ENCODE measurements around the gene SKOR1.

SKOR1 gene

GRCh38 chr15:67838789-67839332, 13.6 kb downstream of the SKOR1 start:
- peak overlapping the region; percentile 84 for H3K4me3 ChIP-seq (ENCODE audit: insufficient read depth, low read depth, low read length, poor library complexity, severe bottlenecking)

GRCh38 chr15:67839499-67839928, 14.2 kb downstream of the SKOR1 start:
- Histone ChIP-seq H3K27ac (ENCODE audit: insufficient read depth, low read length, poor library complexity, severe bottlenecking) (peak overlapping the region; percentile 92), H3K27me3 (replicated peaks; ENCODE audit: control insufficient read depth, insufficient read depth, low read length, poor library complexity, severe bottlenecking) (peaks cover 16% of the 10 kb centered on the region), H3K4me3 (ENCODE audit: insufficient read depth, low read depth, low read length, poor library complexity, severe bottlenecking) (peak overlapping the region; percentile 84), H3K36me3 (ENCODE audit: control insufficient read depth, insufficient read depth, low read length) (no peaks in the 10 kb centered on the region), H3K4me1 (ENCODE audit: control insufficient read depth, insufficient read depth, low read length, poor library complexity, severe bottlenecking) (peaks cover 23% of the 10 kb centered on the region), H3K9me3 (ENCODE audit: control insufficient read depth, low read length) (no peaks in the 10 kb centered on the region)
- DNase-seq: peak in 1 of 3 donors; percentile 29

More at GRCh38 chr15:67838789-67839332, 13.6 kb downstream of the SKOR1 start:
- peaks cover 30% of the 10 kb centered on the region for H3K4me1 ChIP-seq (ENCODE audit: control insufficient read depth, insufficient read depth, low read length, poor library complexity, severe bottlenecking)
- H3K27ac ChIP-seq (ENCODE audit: insufficient read depth, low read length, poor library complexity, severe bottlenecking): peak overlapping the region; percentile 92
- H3K27me3 ChIP-seq (replicated peaks; ENCODE audit: control insufficient read depth, insufficient read depth, low read length, poor library complexity, severe bottlenecking): peaks cover 22% of the 10 kb centered on the region
- no peaks in the 10 kb centered on the region for H3K9me3 ChIP-seq (ENCODE audit: control insufficient read depth, low read length)
- H3K36me3 ChIP-seq (ENCODE audit: control insufficient read depth, insufficient read depth, low read length): no peaks in the 10 kb centered on the region
- no peak for DNase-seq

GRCh38 chr15:67839929-67840748, 14.8 kb downstream of the SKOR1 start, which contains the start of gene RNU6-1:
RNU6-1 (minus strand) TSS chr15:67840045.
- peaks cover 10% of the 10 kb centered on the region for H3K27me3 ChIP-seq (replicated peaks; ENCODE audit: control insufficient read depth, insufficient read depth, low read length, poor library complexity, severe bottlenecking)
- peak within 1 kb of the TSS; percentile 92 for H3K27ac ChIP-seq (ENCODE audit: insufficient read depth, low read length, poor library complexity, severe bottlenecking)
- peaks cover 17% of the 10 kb centered on the region for H3K4me1 ChIP-seq (ENCODE audit: control insufficient read depth, insufficient read depth, low read length, poor library complexity, severe bottlenecking)
- DNase-seq: peak; percentile 91 to 93 (median 92)
- no peaks in the 10 kb centered on the region for H3K9me3 ChIP-seq (ENCODE audit: control insufficient read depth, low read length)
- peak within 1 kb of the TSS; percentile 84 for H3K4me3 ChIP-seq (ENCODE audit: insufficient read depth, low read depth, low read length, poor library complexity, severe bottlenecking)
- H3K36me3 ChIP-seq (ENCODE audit: control insufficient read depth, insufficient read depth, low read length): no peaks in the 10 kb centered on the region

GRCh38 chr15:67840749-67841512, 15.6 kb downstream of the SKOR1 start:
- no peak for DNase-seq
- no peaks in the 10 kb centered on the region for H3K36me3 ChIP-seq (ENCODE audit: control insufficient read depth, insufficient read depth, low read length)
- peak overlapping the region; percentile 92 for H3K27ac ChIP-seq (ENCODE audit: insufficient read depth, low read length, poor library complexity, severe bottlenecking)
- H3K9me3 ChIP-seq (ENCODE audit: control insufficient read depth, low read length): no peaks in the 10 kb centered on the region
- H3K27me3 ChIP-seq (replicated peaks; ENCODE audit: control insufficient read depth, insufficient read depth, low read length, poor library complexity, severe bottlenecking): peaks cover 2% of the 10 kb centered on the region
- peak overlapping the region; percentile 84 for H3K4me3 ChIP-seq (ENCODE audit: insufficient read depth, low read depth, low read length, poor library complexity, severe bottlenecking)
- H3K4me1 ChIP-seq (ENCODE audit: control insufficient read depth, insufficient read depth, low read length, poor library complexity, severe bottlenecking): peaks cover 9% of the 10 kb centered on the region

GRCh38 chr15:67841513-67841762, 16.1 kb downstream of the SKOR1 start:
- H3K36me3 ChIP-seq (ENCODE audit: control insufficient read depth, insufficient read depth, low read length): no peaks in the 10 kb centered on the region
- no peak overlapping the region for H3K27ac ChIP-seq (ENCODE audit: insufficient read depth, low read length, poor library complexity, severe bottlenecking)
- no peak for DNase-seq
- H3K27me3 ChIP-seq (replicated peaks; ENCODE audit: control insufficient read depth, insufficient read depth, low read length, poor library complexity, severe bottlenecking): no peaks in the 10 kb centered on the region
- no peaks in the 10 kb centered on the region for H3K9me3 ChIP-seq (ENCODE audit: control insufficient read depth, low read length)
- no peak overlapping the region for H3K4me3 ChIP-seq (ENCODE audit: insufficient read depth, low read depth, low read length, poor library complexity, severe bottlenecking)
- peaks cover 6% of the 10 kb centered on the region for H3K4me1 ChIP-seq (ENCODE audit: control insufficient read depth, insufficient read depth, low read length, poor library complexity, severe bottlenecking)

GRCh38 chr15:67843092-67843501, 17.8 kb downstream of the SKOR1 start:
- Histone ChIP-seq H3K9me3 (ENCODE audit: control insufficient read depth, low read length) (no peaks in the 10 kb centered on the region), H3K27me3 (replicated peaks; ENCODE audit: control insufficient read depth, insufficient read depth, low read length, poor library complexity, severe bottlenecking) (no peaks in the 10 kb centered on the region), H3K36me3 (ENCODE audit: control insufficient read depth, insufficient read depth, low read length) (no peaks in the 10 kb centered on the region), H3K4me3 (ENCODE audit: insufficient read depth, low read depth, low read length, poor library complexity, severe bottlenecking) (no peak overlapping the region), H3K27ac (ENCODE audit: insufficient read depth, low read length, poor library complexity, severe bottlenecking) (no peak overlapping the region), H3K4me1 (ENCODE audit: control insufficient read depth, insufficient read depth, low read length, poor library complexity, severe bottlenecking) (peaks cover 6% of the 10 kb centered on the region)
- DNase-seq: no peak

- Histone ChIP-seq H3K4me1 (ENCODE audit: control insufficient read depth, insufficient read depth, low read length, poor library complexity, severe bottlenecking) (peaks cover 5% of the 10 kb centered on the region), H3K4me3 (ENCODE audit: insufficient read depth, low read depth, low read length, poor library complexity, severe bottlenecking) (no peak overlapping the region), H3K27ac (ENCODE audit: insufficient read depth, low read length, poor library complexity, severe bottlenecking) (no peak overlapping the region), H3K27me3 (replicated peaks; ENCODE audit: control insufficient read depth, insufficient read depth, low read length, poor library complexity, severe bottlenecking) (no peaks in the 10 kb centered on the region), H3K36me3 (ENCODE audit: control insufficient read depth, insufficient read depth, low read length) (no peaks in the 10 kb centered on the region), H3K9me3 (ENCODE audit: control insufficient read depth, low read length) (no peaks in the 10 kb centered on the region)
- no peak for DNase-seq
These were observed 18.5 kb downstream of the SKOR1 start for GRCh38 chr15:67843571-67844387.

- no peak for DNase-seq
These were observed 20.7 kb downstream of the SKOR1 start for GRCh38 chr15:67845974-67846373.

GRCh38 chr15:67849538-67849937, 24.2 kb downstream of the SKOR1 start:
- Histone ChIP-seq H3K27me3 (replicated peaks; ENCODE audit: control insufficient read depth, insufficient read depth, low read length, poor library complexity, severe bottlenecking) (no peaks in the 10 kb centered on the region), H3K4me3 (ENCODE audit: insufficient read depth, low read depth, low read length, poor library complexity, severe bottlenecking) (no peak overlapping the region), H3K4me1 (ENCODE audit: control insufficient read depth, insufficient read depth, low read length, poor library complexity, severe bottlenecking) (no peaks in the 10 kb centered on the region), H3K9me3 (ENCODE audit: control insufficient read depth, low read length) (no peaks in the 10 kb centered on the region), H3K27ac (ENCODE audit: insufficient read depth, low read length, poor library complexity, severe bottlenecking) (no peak overlapping the region), H3K36me3 (ENCODE audit: control insufficient read depth, insufficient read depth, low read length) (no peaks in the 10 kb centered on the region)
- no peak for DNase-seq

More at GRCh38 chr15:67845974-67846373, 20.7 kb downstream of the SKOR1 start:
- H3K4me3 ChIP-seq (ENCODE audit: insufficient read depth, low read depth, low read length, poor library complexity, severe bottlenecking): no peak overlapping the region
- no peak overlapping the region for H3K27ac ChIP-seq (ENCODE audit: insufficient read depth, low read length, poor library complexity, severe bottlenecking)
- H3K36me3 ChIP-seq (ENCODE audit: control insufficient read depth, insufficient read depth, low read length): no peaks in the 10 kb centered on the region
- H3K4me1 ChIP-seq (ENCODE audit: control insufficient read depth, insufficient read depth, low read length, poor library complexity, severe bottlenecking): no peaks in the 10 kb centered on the region
- no peaks in the 10 kb centered on the region for H3K9me3 ChIP-seq (ENCODE audit: control insufficient read depth, low read length)
- no peaks in the 10 kb centered on the region for H3K27me3 ChIP-seq (replicated peaks; ENCODE audit: control insufficient read depth, insufficient read depth, low read length, poor library complexity, severe bottlenecking)

Data from effector memory CD4-positive, alpha-beta T cell (primary cell).